ENCODE data around the gene BAZ1A. TPM values are rescaled to one million over a fixed set of nuclear protein-coding genes. Genes with fewer than 3 reads are reported as not detected.
A peak's percentile ranks its signal among the peaks of the same experiment; 100 is the strongest.

BAZ1A gene
- total RNA-seq, 1 experiment from 2014 or later = 24.2 TPM

DNA sequence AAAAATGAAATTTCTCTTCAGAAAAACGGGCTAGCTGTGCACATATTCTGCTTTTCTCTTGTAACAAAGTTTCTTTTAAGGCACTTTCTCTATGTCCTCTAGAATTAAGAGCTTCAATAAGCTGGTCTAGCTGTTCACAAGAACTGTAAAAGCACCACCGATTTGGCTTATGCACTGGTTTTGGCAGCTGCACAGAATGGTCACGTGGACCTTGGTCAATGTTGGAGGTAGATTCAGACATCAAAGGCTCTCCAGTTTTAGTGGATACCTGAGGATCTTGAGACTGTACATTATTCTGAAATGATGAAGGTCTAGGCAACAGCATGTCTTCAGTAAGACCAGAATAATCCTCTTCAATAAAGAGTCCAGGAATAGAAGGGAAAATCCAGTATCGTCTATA lies 99.2 kb downstream of the BAZ1A start:
- Histone ChIP-seq H3K4me1 (ENCODE audit: control insufficient read depth in 1 of 2, insufficient read depth in 2 of 2, low read length in 2 of 2) (no peaks in the 10 kb centered on the region), H3K27me3 (ENCODE audit: insufficient read depth, low read length) (no peaks in the 10 kb centered on the region), H3K9ac (ENCODE audit: low read length) (no peak overlapping the region), H3K79me2 (ENCODE audit: insufficient read depth, low read length) (no peaks in the 10 kb centered on the region), H3K4me2 (ENCODE audit: low read length) (no peak overlapping the region), H3K9me3 (ENCODE audit: control insufficient read depth in 1 of 2, insufficient read depth in 1 of 2, low read depth in 1 of 2, low read length in 2 of 2) (no peaks in the 10 kb centered on the region), H3K27ac (ENCODE audit: low read depth, low read length) (no peak overlapping the region), H4K20me1 (ENCODE audit: insufficient read depth) (no peaks in the 10 kb centered on the region), H3K4me3 (replicated peaks in 1 of 2; ENCODE audit: low read depth in 1 of 2, low read length in 2 of 2) (no peak overlapping the region), H2AFZ (ENCODE audit: low read depth, low read length, poor library complexity, severe bottlenecking) (no peak overlapping the region), H3K36me3 (ENCODE audit: control insufficient read depth in 1 of 2, insufficient read depth in 2 of 2, low read length in 2 of 2) (peaks cover 10% of the 10 kb centered on the region in 2 experiments; a peak in 2 of 4 replicates), H3K9me2 (ENCODE audit: insufficient read depth) (no peaks in the 10 kb centered on the region)
- intact Hi-C loops (cut with micrococcal nuclease) = no loop called here
- ChIA-PET CTCF (interaction anchor here (1.7 kb wide), 1 partner anchor 9 kb away, joined by 4 read pairs; no protein-coding TSS in a partner anchor), POLR2A (no interaction called here), RAD21 (ENCODE audit: low non-redundant PET in 1 of 2, low total read pairs in 2 of 2, uncharacterized antibody in 2 of 2, unreplicated experiment in 2 of 2) (no interaction called here)
- DNase-seq (ENCODE audit: low read depth, low spot score) (no peak), ATAC-seq (no peak)
- BruUV-seq (replicated peaks) = TSS peak; percentile 49
- TF ChIP-seq CEBPB (IDR thresholded peaks at IDR 0.05; ENCODE audit: low read depth) (no peak), POLR2A (IDR thresholded peaks at IDR 0.05; ENCODE audit: borderline replicate concordance, extremely low read depth, insufficient read depth, insufficient read length) (no peak), ZNF274 (IDR thresholded peaks at IDR 0.05; ENCODE audit: low read depth, low read length) (no peak), JUND (IDR thresholded peaks at IDR 0.05) (no peak), EZH2 (IDR thresholded peaks at IDR 0.05) (no peak), CBX3 (IDR thresholded peaks at IDR 0.05; ENCODE audit: low read depth) (no peak), YY1 (IDR thresholded peaks at IDR 0.05; ENCODE audit: extremely low read depth, insufficient replicate concordance, low read depth, low read length) (no peak), SIN3A (IDR thresholded peaks at IDR 0.05; ENCODE audit: low read depth) (no peak), RAD21 (IDR thresholded peaks at IDR 0.05; ENCODE audit: low read depth) (no peak), POLR2AphosphoS5 (IDR thresholded peaks at IDR 0.05; ENCODE audit: low read depth, low read length) (no peak), SRF (IDR thresholded peaks at IDR 0.05; ENCODE audit: low read depth) (no peak), ELF1 (IDR thresholded peaks at IDR 0.05; ENCODE audit: borderline replicate concordance, low read depth) (no peak), REST (IDR thresholded peaks at IDR 0.05; ENCODE audit: low read depth) (no peak), FOSL1 (IDR thresholded peaks at IDR 0.05; ENCODE audit: low read depth) (no peak)
- TF ChIP-seq, protein P1, sequence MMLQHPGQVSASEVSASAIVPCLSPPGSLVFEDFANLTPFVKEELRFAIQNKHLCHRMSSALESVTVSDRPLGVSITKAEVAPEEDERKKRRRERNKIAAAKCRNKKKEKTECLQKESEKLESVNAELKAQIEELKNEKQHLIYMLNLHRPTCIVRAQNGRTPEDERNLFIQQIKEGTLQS (IDR thresholded peaks at IDR 0.05) = no peak

All from HCT116 (cell line).